Karpas-422 (cell line): Measurements from ENCODE around the gene ZMIZ1. TPM values are rescaled to one million over a fixed set of nuclear protein-coding genes. Genes with fewer than 3 reads are reported as not detected.

Source experiments
- DNase-seq: peaks from one replicate; pipeline ENCODE4 v3.0.0-alpha.2; 2015
- H2AFZ ChIP-seq: fragments of 200-600 bp; sonication (generic); 2 replicates; pipeline ENCODE4 v1.6.1; 2014; ENCODE audit warnings: antibody characterized with exemption, low read length, mixed read lengths
- H3K27ac ChIP-seq: fragments of 200-600 bp; sonication (generic); 2 replicates; pipeline ENCODE4 v1.5.1; 2014; ENCODE audit warnings: mild to moderate bottlenecking, low read length, moderate library complexity
- H3K27me3 ChIP-seq: fragments of 200-600 bp; sonication (generic); 2 replicates; pipeline ENCODE4 v1.6.1; 2014; ENCODE audit warnings: low read length, mixed read lengths
- H3K36me3 ChIP-seq: fragments of 200-600 bp; sonication (generic); 2 replicates; pipeline ENCODE4 v1.6.1; 2014; ENCODE audit warnings: low read length, mixed read lengths; ENCODE audit not compliant: insufficient read depth
- H3K4me1 ChIP-seq: fragments of 200-600 bp; sonication (generic); 2 replicates; pipeline ENCODE4 v1.6.1; 2014; ENCODE audit warnings: mild to moderate bottlenecking, low read length, mixed read lengths
- H3K4me2 ChIP-seq: fragments of 200-600 bp; sonication (generic); 2 replicates; pipeline ENCODE4 v1.6.1; 2014; ENCODE audit warnings: low read length, low read depth, mild to moderate bottlenecking; ENCODE audit not compliant: poor library complexity, severe bottlenecking
- H3K4me3 ChIP-seq: fragments of 200-600 bp; sonication (generic); 2 replicates; pipeline ENCODE4 v1.5.1; 2014; ENCODE audit warnings: mild to moderate bottlenecking, antibody characterized with exemption, low read length, mixed read lengths
- H3K79me2 ChIP-seq: fragments of 200-600 bp; sonication (generic); 2 replicates; pipeline ENCODE4 v1.6.1; 2014; ENCODE audit warnings: mild to moderate bottlenecking, low read length, mixed read lengths
- H3K9ac ChIP-seq: fragments of 200-600 bp; sonication (generic); 2 replicates; pipeline ENCODE4 v1.6.0; 2014; ENCODE audit warnings: low read length
- H3K9me2 ChIP-seq: fragments of 200-600 bp; sonication (generic), shearing (Covaris generic); replicated peaks from 2 replicates; pipeline ENCODE4 v1.6.0; 2014; ENCODE audit warnings: mild to moderate bottlenecking, low read length, moderate library complexity; ENCODE audit not compliant: insufficient read depth
- H3K9me3 ChIP-seq: fragments of 300-700, 200-600 bp; sonication (generic); 2 replicates; pipeline ENCODE4 v1.6.1; 2014; ENCODE audit warnings: low read length, mixed read lengths
- H4K20me1 ChIP-seq: fragments of 200-600 bp; sonication (generic); 2 replicates; pipeline ENCODE4 v1.6.1; 2014; ENCODE audit warnings: mild to moderate bottlenecking, antibody characterized with exemption, low read length, low read depth; ENCODE audit not compliant: insufficient read depth
- total RNA-seq: library from RNA; depleted of rRNA; stranded (reverse); fragments of >200 nt; shearing (Covaris generic); gene quantifications from 2 replicates; pipeline ENCODE4 v1.2.3, GENCODE V29; 2014; ENCODE audit warnings: low replicate concordance

ZMIZ1 gene
- total RNA-seq, 1 experiment from 2014 or later = 73.1 TPM

GRCh38 chr10:79027147-79028055 lies 41.4 kb upstream of the ZMIZ1 start:
- H3K79me2 ChIP-seq = no peaks in the 10 kb centered on the region
- H3K9me2 ChIP-seq = no peaks in the 10 kb centered on the region
- no peaks in the 10 kb centered on the region for H3K9me3 ChIP-seq
- no peaks in the 10 kb centered on the region for H3K36me3 ChIP-seq
- H4K20me1 ChIP-seq = no peaks in the 10 kb centered on the region
- H3K4me2 ChIP-seq = no peak overlapping the region
- H3K27me3 ChIP-seq = no peaks in the 10 kb centered on the region; the same call in 1 of the 2 replicates
- no peak overlapping the region for H3K27ac ChIP-seq
- no peak for DNase-seq
- H3K9ac ChIP-seq = no peak overlapping the region
- no peak overlapping the region for H3K4me3 ChIP-seq
- no peak overlapping the region for H2AFZ ChIP-seq
- peaks cover 18% of the 10 kb centered on the region for H3K4me1 ChIP-seq

GRCh38 chr10:79028056-79028430 lies 40.7 kb upstream of the ZMIZ1 start:
- Histone ChIP-seq H3K9me3 (no peaks in the 10 kb centered on the region), H3K79me2 (no peaks in the 10 kb centered on the region), H3K27me3 (no peaks in the 10 kb centered on the region; the same call in 1 of the 2 replicates), H3K9ac (no peak overlapping the region), H3K27ac (no peak overlapping the region), H3K9me2 (no peaks in the 10 kb centered on the region), H3K36me3 (no peaks in the 10 kb centered on the region), H4K20me1 (no peaks in the 10 kb centered on the region), H3K4me1 (peaks cover 13% of the 10 kb centered on the region), H3K4me2 (no peak overlapping the region), H2AFZ (no peak overlapping the region), H3K4me3 (no peak overlapping the region)
- no peak for DNase-seq

GRCh38 chr10:79028451-79029010 lies 40.2 kb upstream of the ZMIZ1 start:
- Histone ChIP-seq H3K36me3 (no peaks in the 10 kb centered on the region), H3K9me2 (no peaks in the 10 kb centered on the region), H2AFZ (no peak overlapping the region), H3K9me3 (no peaks in the 10 kb centered on the region), H3K79me2 (no peaks in the 10 kb centered on the region), H3K9ac (no peak overlapping the region), H3K4me1 (peaks cover 8% of the 10 kb centered on the region), H3K27me3 (no peaks in the 10 kb centered on the region; the same call in 1 of the 2 replicates), H3K4me2 (no peak overlapping the region), H4K20me1 (no peaks in the 10 kb centered on the region), H3K27ac (no peak overlapping the region), H3K4me3 (no peak overlapping the region)
- DNase-seq = no peak

GRCh38 chr10:79029478-79030390 lies 39.0 kb upstream of the ZMIZ1 start:
- no peak overlapping the region for H3K4me2 ChIP-seq
- H2AFZ ChIP-seq = no peak overlapping the region
- H3K4me3 ChIP-seq = no peak overlapping the region

GRCh38 chr10:79030705-79031104 lies 38.1 kb upstream of the ZMIZ1 start:
- Histone ChIP-seq H3K27me3 (no peaks in the 10 kb centered on the region; the same call in 1 of the 2 replicates), H3K9me2 (no peaks in the 10 kb centered on the region), H2AFZ (no peak overlapping the region), H3K79me2 (no peaks in the 10 kb centered on the region), H3K9me3 (no peaks in the 10 kb centered on the region), H3K9ac (no peak overlapping the region), H3K4me2 (no peak overlapping the region), H3K4me1 (peaks cover 11% of the 10 kb centered on the region), H3K27ac (no peak overlapping the region), H3K4me3 (no peak overlapping the region), H3K36me3 (no peaks in the 10 kb centered on the region), H4K20me1 (no peaks in the 10 kb centered on the region)
- no peak for DNase-seq

More at GRCh38 chr10:79029478-79030390, 39.0 kb upstream of the ZMIZ1 start:
- no peak for DNase-seq
- no peaks in the 10 kb centered on the region for H3K9me3 ChIP-seq
- H3K4me1 ChIP-seq = peaks cover 5% of the 10 kb centered on the region
- H4K20me1 ChIP-seq = no peaks in the 10 kb centered on the region
- H3K27ac ChIP-seq = no peak overlapping the region
- H3K79me2 ChIP-seq = no peaks in the 10 kb centered on the region
- no peak overlapping the region for H3K9ac ChIP-seq
- no peaks in the 10 kb centered on the region for H3K9me2 ChIP-seq
- no peaks in the 10 kb centered on the region for H3K36me3 ChIP-seq
- no peaks in the 10 kb centered on the region; the same call in 1 of the 2 replicates for H3K27me3 ChIP-seq

GRCh38 chr10:79031723-79032122 lies 37.0 kb upstream of the ZMIZ1 start:
- H3K4me2 ChIP-seq = no peak overlapping the region
- H3K9ac ChIP-seq = no peak overlapping the region
- no peaks in the 10 kb centered on the region for H4K20me1 ChIP-seq
- H3K9me2 ChIP-seq = no peaks in the 10 kb centered on the region
- DNase-seq = no peak
- H3K36me3 ChIP-seq = no peaks in the 10 kb centered on the region
- H3K9me3 ChIP-seq = no peaks in the 10 kb centered on the region
- no peak overlapping the region for H2AFZ ChIP-seq
- no peak overlapping the region for H3K4me3 ChIP-seq
- H3K27me3 ChIP-seq = no peaks in the 10 kb centered on the region; the same call in 1 of the 2 replicates
- H3K79me2 ChIP-seq = no peaks in the 10 kb centered on the region
- peaks cover 15% of the 10 kb centered on the region for H3K4me1 ChIP-seq
- H3K27ac ChIP-seq = no peak overlapping the region

- no peaks in the 10 kb centered on the region for H3K79me2 ChIP-seq
- no peaks in the 10 kb centered on the region for H3K9me2 ChIP-seq
- no peak overlapping the region for H3K9ac ChIP-seq
- H3K27me3 ChIP-seq = no peaks in the 10 kb centered on the region
- H3K36me3 ChIP-seq = no peaks in the 10 kb centered on the region
- no peaks in the 10 kb centered on the region for H4K20me1 ChIP-seq
- no peak overlapping the region for H3K4me2 ChIP-seq
- no peak overlapping the region for H2AFZ ChIP-seq
- DNase-seq = no peak
- no peak overlapping the region for H3K27ac ChIP-seq
- peaks cover 26% of the 10 kb centered on the region for H3K4me1 ChIP-seq
- no peaks in the 10 kb centered on the region for H3K9me3 ChIP-seq
- no peak overlapping the region for H3K4me3 ChIP-seq
Observed at GRCh38 chr10:79034271-79034876, 34.4 kb upstream of the ZMIZ1 start.
